ENCODE measurements around the gene RBM12.

The RBM12 gene

GRCh38 chr20:35652641-35653429, 11.9 kb downstream of the RBM12 start:
- no peak for DNase-seq

GRCh38 chr20:35651958-35652357, 12.7 kb downstream of the RBM12 start:
- no peak for DNase-seq

GRCh38 chr20:35650632-35651031, 14.1 kb downstream of the RBM12 start:
- DNase-seq, result no peak

- no peak for DNase-seq
These were observed 15.9 kb downstream of the RBM12 start for GRCh38 chr20:35648836-35649235.

GRCh38 chr20:35644806-35645205, 19.9 kb downstream of the RBM12 start:
- no peak for DNase-seq

- no peak for DNase-seq
These were observed 21.7 kb downstream of the RBM12 start for GRCh38 chr20:35643045-35643444.

- no peak for DNase-seq
These were observed 23.0 kb downstream of the RBM12 start for GRCh38 chr20:35641743-35642142.

- no peak for DNase-seq
These were observed 24.0 kb downstream of the RBM12 start for GRCh38 chr20:35640724-35641123.

- no peak for DNase-seq
These were observed 25.9 kb downstream of the RBM12 start for GRCh38 chr20:35638751-35639150.

- no peak for DNase-seq
These were observed 27.4 kb downstream of the RBM12 start for GRCh38 chr20:35637276-35637675.

GRCh38 chr20:35636095-35636494, 28.6 kb downstream of the RBM12 start:
- no peak for DNase-seq

GRCh38 chr20:35635652-35636051, 29.0 kb downstream of the RBM12 start:
- no peak for DNase-seq

GRCh38 chr20:35632539-35633115, 32.1 kb downstream of the RBM12 start:
- no peak for DNase-seq

- no peak for DNase-seq
These were observed 34.1 kb downstream of the RBM12 start for GRCh38 chr20:35630636-35631035.

GRCh38 chr20:35629427-35630145, 35.1 kb downstream of the RBM12 start:
- DNase-seq, result no peak

- DNase-seq, result no peak
These were observed 37.6 kb downstream of the RBM12 start for GRCh38 chr20:35627121-35627520.

- DNase-seq, result no peak
These were observed 38.2 kb downstream of the RBM12 start for GRCh38 chr20:35626386-35627001.

- no peak for DNase-seq
These were observed 38.9 kb downstream of the RBM12 start for GRCh38 chr20:35625584-35626385.

- DNase-seq, result no peak
These were observed 43.1 kb downstream of the RBM12 start for GRCh38 chr20:35621560-35621946.

- no peak for DNase-seq
These were observed 43.7 kb downstream of the RBM12 start for GRCh38 chr20:35620818-35621559.

- peak; percentile 62 for DNase-seq
These were observed 45.3 kb downstream of the RBM12 start for GRCh38 chr20:35619196-35620095.
